Lower leg skin (tissue), 3 donors: ENCODE data around the gene CCDC66.
"Not testable (repeated sequence)": the region's sequence is repeated elsewhere in the genome, so short reads cannot be mapped to it uniquely, and the experiment has no call there.

Experiments used
- CTCF ChIP-seq, 3 donors: fragments of 450-650 bp; IDR thresholded peaks; one replicate each; pipeline ENCODE4 v1.5.1; 2016; ENCODE audit warnings: antibody characterized with exemption in 3 of 3, mild to moderate bottlenecking in 3 of 3, moderate library complexity in 2 of 3
- POLR2A ChIP-seq, 2 donors: fragments of 450-650 bp; IDR thresholded peaks; one replicate each; pipeline ENCODE4 v1.6.1; 2016 to 2017; ENCODE audit warnings: antibody characterized with exemption in 2 of 2, mild to moderate bottlenecking in 1 of 2, moderate library complexity in 1 of 2

DNA sequence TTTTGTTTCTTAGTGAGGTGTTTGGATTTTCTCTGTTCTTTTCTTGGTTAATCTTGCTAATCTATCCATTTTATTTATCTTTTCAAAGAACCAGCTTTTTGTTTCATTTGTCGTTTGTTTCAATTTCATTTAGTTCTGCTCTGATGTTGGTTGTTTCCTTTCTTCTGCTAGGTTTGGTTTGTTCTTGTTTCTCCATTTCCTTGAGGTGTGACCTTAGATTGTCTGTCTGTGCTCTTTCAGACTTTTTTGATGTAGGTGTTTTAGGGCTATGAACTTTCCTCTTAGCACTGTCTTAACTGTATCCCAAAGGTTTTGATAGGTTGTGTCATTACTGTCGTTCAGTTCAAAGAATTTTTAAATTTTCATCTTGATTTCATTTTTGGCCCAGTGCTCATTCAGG, 51.5 kb downstream of the CCDC66 start:
- TF ChIP-seq CTCF, POLR2A (IDR thresholded peaks at IDR 0.05): not testable (repeated sequence)
